ENCODE measurements around the gene CWC25.
"Not testable (repeated sequence)": the region's sequence is repeated elsewhere in the genome, so short reads cannot be mapped to it uniquely, and the experiment has no call there.

CWC25 gene

GRCh38 chr17:38797828-38798227 lies 27.3 kb downstream of the CWC25 start:
- TF ChIP-seq CTCF (IDR thresholded peaks at IDR 0.05; ENCODE audit: control insufficient read depth, insufficient read depth, low read depth, low read length, missing control alignments) = no peak
- H3K4me3 ChIP-seq (ENCODE audit: control insufficient read depth, low read depth, low read length) = peak overlapping the region; percentile 50
- DNase-seq (ENCODE audit: low read depth) = no peak

GRCh38 chr17:38797158-38797490 lies 28.0 kb downstream of the CWC25 start:
- no peak for TF ChIP-seq CTCF (IDR thresholded peaks at IDR 0.05; ENCODE audit: control insufficient read depth, insufficient read depth, low read depth, low read length, missing control alignments)
- no peak overlapping the region for H3K4me3 ChIP-seq (ENCODE audit: control insufficient read depth, low read depth, low read length)
- no peak for DNase-seq (ENCODE audit: low read depth)

- H3K4me3 ChIP-seq (ENCODE audit: control insufficient read depth, low read depth, low read length) = no peak overlapping the region
- no peak for DNase-seq (ENCODE audit: low read depth)
- no peak for TF ChIP-seq CTCF (IDR thresholded peaks at IDR 0.05; ENCODE audit: control insufficient read depth, insufficient read depth, low read depth, low read length, missing control alignments)
Observed at GRCh38 chr17:38796451-38797157, 28.5 kb downstream of the CWC25 start.

GRCh38 chr17:38794221-38794620 lies 30.9 kb downstream of the CWC25 start:
- no peak for DNase-seq (ENCODE audit: low read depth)
- H3K4me3 ChIP-seq (ENCODE audit: control insufficient read depth, low read depth, low read length) = no peak overlapping the region
- no peak for TF ChIP-seq CTCF (IDR thresholded peaks at IDR 0.05; ENCODE audit: control insufficient read depth, insufficient read depth, low read depth, low read length, missing control alignments)

- no peak for TF ChIP-seq CTCF (IDR thresholded peaks at IDR 0.05; ENCODE audit: control insufficient read depth, insufficient read depth, low read depth, low read length, missing control alignments)
- no peak overlapping the region for H3K4me3 ChIP-seq (ENCODE audit: control insufficient read depth, low read depth, low read length)
- DNase-seq (ENCODE audit: low read depth) = no peak
Observed at GRCh38 chr17:38791162-38791561, 34.0 kb downstream of the CWC25 start.

GRCh38 chr17:38790148-38790707 lies 34.9 kb downstream of the CWC25 start:
- H3K4me3 ChIP-seq (ENCODE audit: control insufficient read depth, low read depth, low read length); DNase-seq (ENCODE audit: low read depth): not testable (repeated sequence)

GRCh38 chr17:38789185-38789584 lies 35.9 kb downstream of the CWC25 start:
- no peak for TF ChIP-seq CTCF (IDR thresholded peaks at IDR 0.05; ENCODE audit: control insufficient read depth, insufficient read depth, low read depth, low read length, missing control alignments)
- H3K4me3 ChIP-seq (ENCODE audit: control insufficient read depth, low read depth, low read length) = no peak overlapping the region
- DNase-seq (ENCODE audit: low read depth) = no peak

GRCh38 chr17:38787999-38788398 lies 37.1 kb downstream of the CWC25 start:
- not testable (repeated sequence) for H3K4me3 ChIP-seq (ENCODE audit: control insufficient read depth, low read depth, low read length); DNase-seq (ENCODE audit: low read depth)
